ENCODE data around the gene ETV3.

GRCh38 chr1:157104598-157105293 lies 33.4 kb downstream of the ETV3 start:
- TF ChIP-seq POLR2AphosphoS5 (IDR thresholded peaks at IDR 0.05; ENCODE audit: low read depth, low read length) (no peak), REST (IDR thresholded peaks at IDR 0.05; ENCODE audit: insufficient read depth in 1 of 2, low read depth in 2 of 2, low read length in 2 of 2) (no peak), SIN3A (IDR thresholded peaks at IDR 0.05; ENCODE audit: borderline replicate concordance, insufficient read depth, low read length) (no peak), TAF1 (IDR thresholded peaks at IDR 0.05; ENCODE audit: borderline replicate concordance, insufficient read depth, low read length) (no peak), FOXP2 (optimal IDR thresholded peaks at IDR 0.05; ENCODE audit: borderline replicate concordance, extremely low read depth, extremely low read length, insufficient read depth) (no peak)
